Measurements from ENCODE around the gene ANXA2R.

DNA sequence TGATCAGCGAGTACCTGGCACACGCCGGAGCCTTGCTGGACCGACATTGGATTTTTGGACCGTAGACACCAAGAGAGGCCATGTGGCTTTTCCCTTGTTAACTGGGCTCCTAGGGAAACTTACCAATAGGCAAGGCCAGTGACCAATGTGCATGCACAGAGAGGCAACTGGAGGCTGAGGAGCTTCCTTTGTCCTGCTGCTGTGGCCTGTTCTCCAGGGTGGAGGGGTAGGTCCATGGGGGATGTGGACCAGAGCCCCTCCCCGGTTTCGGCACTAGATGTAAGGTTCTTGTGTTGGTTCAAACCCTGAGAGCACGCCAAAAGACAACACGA, 34.8 kb upstream of the ANXA2R start:
- TF ChIP-seq, protein P1, sequence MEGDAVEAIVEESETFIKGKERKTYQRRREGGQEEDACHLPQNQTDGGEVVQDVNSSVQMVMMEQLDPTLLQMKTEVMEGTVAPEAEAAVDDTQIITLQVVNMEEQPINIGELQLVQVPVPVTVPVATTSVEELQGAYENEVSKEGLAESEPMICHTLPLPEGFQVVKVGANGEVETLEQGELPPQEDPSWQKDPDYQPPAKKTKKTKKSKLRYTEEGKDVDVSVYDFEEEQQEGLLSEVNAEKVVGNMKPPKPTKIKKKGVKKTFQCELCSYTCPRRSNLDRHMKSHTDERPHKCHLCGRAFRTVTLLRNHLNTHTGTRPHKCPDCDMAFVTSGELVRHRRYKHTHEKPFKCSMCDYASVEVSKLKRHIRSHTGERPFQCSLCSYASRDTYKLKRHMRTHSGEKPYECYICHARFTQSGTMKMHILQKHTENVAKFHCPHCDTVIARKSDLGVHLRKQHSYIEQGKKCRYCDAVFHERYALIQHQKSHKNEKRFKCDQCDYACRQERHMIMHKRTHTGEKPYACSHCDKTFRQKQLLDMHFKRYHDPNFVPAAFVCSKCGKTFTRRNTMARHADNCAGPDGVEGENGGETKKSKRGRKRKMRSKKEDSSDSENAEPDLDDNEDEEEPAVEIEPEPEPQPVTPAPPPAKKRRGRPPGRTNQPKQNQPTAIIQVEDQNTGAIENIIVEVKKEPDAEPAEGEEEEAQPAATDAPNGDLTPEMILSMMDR (IDR thresholded peaks at IDR 0.05), result no peak
- no peak for TF ChIP-seq EP300 (IDR thresholded peaks at IDR 0.05)

Measured in ovary (tissue), 3 donors.